A673 (cell line): ENCODE data around the gene PPFIBP1.

Experiments used
- EZH2 ChIP-seq: fragments of 200-600 bp; sonication (generic); IDR thresholded peaks from 2 replicates; pipeline ENCODE4 v1.6.1; 2017; ENCODE audit warnings: borderline replicate concordance, low read depth, mild to moderate bottlenecking, mixed read lengths, antibody characterized with exemption, low read length; ENCODE audit not compliant: poor library complexity, severe bottlenecking
- TF ChIP-seq, protein P1 (sequence below): fragments of 300-800, 200-600 bp; sonication (generic); conservative IDR thresholded peaks from 2 replicates; pipeline ENCODE4 v1.5.1; 2017; ENCODE audit warnings: low read depth, mild to moderate bottlenecking, antibody characterized with exemption, low read length, moderate library complexity, mixed read lengths

DNA sequence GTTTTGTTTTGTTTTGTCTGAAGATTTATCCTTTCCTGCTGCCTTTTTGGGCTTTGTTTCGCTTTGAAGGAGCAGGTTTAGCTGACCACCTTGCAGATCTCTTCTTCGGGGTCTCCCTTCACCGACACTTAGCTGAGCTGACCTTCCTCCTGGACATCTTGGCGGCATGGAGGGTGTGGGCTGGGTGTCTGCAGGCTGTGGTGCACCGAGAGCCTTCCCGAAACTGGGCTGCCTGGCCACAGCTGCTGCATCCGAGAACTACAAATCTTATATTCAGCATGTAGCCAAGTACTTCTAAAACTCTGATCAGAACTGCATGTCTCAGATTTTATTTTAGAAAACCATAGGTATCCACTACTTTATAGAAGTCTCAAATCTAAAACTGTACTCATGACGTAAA lies 84.9 kb downstream of the PPFIBP1 start:
- TF ChIP-seq EZH2, result no peak
- TF ChIP-seq, protein P1, sequence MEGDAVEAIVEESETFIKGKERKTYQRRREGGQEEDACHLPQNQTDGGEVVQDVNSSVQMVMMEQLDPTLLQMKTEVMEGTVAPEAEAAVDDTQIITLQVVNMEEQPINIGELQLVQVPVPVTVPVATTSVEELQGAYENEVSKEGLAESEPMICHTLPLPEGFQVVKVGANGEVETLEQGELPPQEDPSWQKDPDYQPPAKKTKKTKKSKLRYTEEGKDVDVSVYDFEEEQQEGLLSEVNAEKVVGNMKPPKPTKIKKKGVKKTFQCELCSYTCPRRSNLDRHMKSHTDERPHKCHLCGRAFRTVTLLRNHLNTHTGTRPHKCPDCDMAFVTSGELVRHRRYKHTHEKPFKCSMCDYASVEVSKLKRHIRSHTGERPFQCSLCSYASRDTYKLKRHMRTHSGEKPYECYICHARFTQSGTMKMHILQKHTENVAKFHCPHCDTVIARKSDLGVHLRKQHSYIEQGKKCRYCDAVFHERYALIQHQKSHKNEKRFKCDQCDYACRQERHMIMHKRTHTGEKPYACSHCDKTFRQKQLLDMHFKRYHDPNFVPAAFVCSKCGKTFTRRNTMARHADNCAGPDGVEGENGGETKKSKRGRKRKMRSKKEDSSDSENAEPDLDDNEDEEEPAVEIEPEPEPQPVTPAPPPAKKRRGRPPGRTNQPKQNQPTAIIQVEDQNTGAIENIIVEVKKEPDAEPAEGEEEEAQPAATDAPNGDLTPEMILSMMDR, result no peak
